ENCODE measurements around the gene RIF1. TPM values are rescaled to one million over a fixed set of nuclear protein-coding genes. Genes with fewer than 3 reads are reported as not detected.

Gene RIF1
- total RNA-seq, 1 experiment from 2014 or later, result 123 TPM

- no peak overlapping the region for H3K4me3 Mint-ChIP-seq
- H2BK5ac ChIP-seq (ENCODE audit: insufficient read length, low read length), result no peak overlapping the region
- no peak overlapping the region for H2BK120ac ChIP-seq (ENCODE audit: low read depth, low read length, poor library complexity, severe bottlenecking)
- no peaks in the 10 kb centered on the region for H4K20me1 ChIP-seq (ENCODE audit: control insufficient read depth, insufficient read depth, insufficient read length)
- WGBS (ENCODE audit: extremely low coverage, insufficient read length, low lambda C conversion rate), result no CpG with 5 or more reads among the region's 3 CpGs
- H3K27ac Mint-ChIP-seq, result peak overlapping the region in 1 of 3 experiments; percentile 73; a peak in 2 of 7 replicates
- H3K27ac ChIP-seq (ENCODE audit: insufficient read length, low read depth, low read length), result no peak overlapping the region
- 0 out of 7 replicates have a peak, but pooled peaks cover 0 to 2% (median 0%) of the 10 kb centered on the region in 3 experiments for H3K36me3 Mint-ChIP-seq (ENCODE audit: insufficient read depth in 1 of 3, low read depth in 3 of 3)
- no peak overlapping the region for H4K5ac ChIP-seq (ENCODE audit: insufficient read length, low read depth, low read length)
- no peak overlapping the region for H2AK5ac ChIP-seq (ENCODE audit: insufficient read length, low read length)
- H3K9me3 ChIP-seq (ENCODE audit: control insufficient read depth, low read depth, low read length), result no peaks in the 10 kb centered on the region
- H2BK12ac ChIP-seq (ENCODE audit: insufficient read length, low read depth, low read length), result no peak overlapping the region
- H3K56ac ChIP-seq (ENCODE audit: insufficient read length, low read depth, low read length), result no peak overlapping the region
- H3K18ac ChIP-seq (ENCODE audit: insufficient read length, low read depth, low read length), result no peak overlapping the region
- no peak overlapping the region for H3T11ph ChIP-seq (ENCODE audit: low read length)
- no peaks in the 10 kb centered on the region for H3K9me3 Mint-ChIP-seq
- TF ChIP-seq CTCF (conservative IDR thresholded peaks at IDR 0.05), result no peak
- no peak overlapping the region for H2BK15ac ChIP-seq (ENCODE audit: low read depth, low read length)
- H3K79me2 ChIP-seq (ENCODE audit: insufficient read depth, low read length), result no peaks in the 10 kb centered on the region
- no peak overlapping the region for H2BK20ac ChIP-seq (ENCODE audit: low read depth, low read length, poor library complexity, severe bottlenecking)
- no peak for DNase-seq
- H3K27me3 Mint-ChIP-seq (ENCODE audit: low read depth), result no peaks in the 10 kb centered on the region
- H3K4me2 ChIP-seq (ENCODE audit: insufficient read depth, insufficient read length, low read length), result no peak overlapping the region
- no peak overlapping the region for H3K23ac ChIP-seq (ENCODE audit: insufficient read length, low read depth, low read length)
- no peaks in the 10 kb centered on the region for H3K4me1 ChIP-seq (ENCODE audit: insufficient read depth, low read length)
- no peak overlapping the region for H3K9ac ChIP-seq (ENCODE audit: extremely low read depth, insufficient read length, low read length)
- peaks cover 5 to 10% of the 10 kb centered on the region in 2 experiments for H3K4me1 Mint-ChIP-seq
- H3K14ac ChIP-seq (ENCODE audit: insufficient read depth, low read length), result no peak overlapping the region
- H3K23me2 ChIP-seq (ENCODE audit: insufficient read length, low read depth, low read length, poor library complexity, severe bottlenecking), result no peaks in the 10 kb centered on the region
- H3K27me3 ChIP-seq (ENCODE audit: insufficient read depth, low read length), result no peaks in the 10 kb centered on the region
- no peak overlapping the region for H4K91ac ChIP-seq (ENCODE audit: insufficient read length, low read depth, low read length)
- H3K4ac ChIP-seq (ENCODE audit: low read depth, low read length), result no peak overlapping the region
- H4K8ac ChIP-seq (replicated peaks; ENCODE audit: insufficient read length, low read depth, low read length), result no peak overlapping the region
- no peaks in the 10 kb centered on the region for H3K79me1 ChIP-seq (ENCODE audit: insufficient read depth, low read depth, low read length, poor library complexity, severe bottlenecking)
- no peak overlapping the region for H2AFZ ChIP-seq (ENCODE audit: low read length)
Measured at GRCh38 chr2:151508519-151508918, 98.8 kb downstream of the RIF1 start.
